Stimulated activated CD4-positive, alpha-beta T cell treated with anti-CD3 and anti-CD28 coated beads, Interleukin-1b, Interleukin-23, amount 100 ng/mL, for 1 hour (primary cell): ENCODE data around the gene USP27X.

Experiments
- DNase-seq, 2 donors: peaks; one replicate each; pipeline ENCODE4 v3.0.0-alpha.2; 2020; ENCODE audit warnings: low read depth in 2 of 2

The USP27X gene

DNA sequence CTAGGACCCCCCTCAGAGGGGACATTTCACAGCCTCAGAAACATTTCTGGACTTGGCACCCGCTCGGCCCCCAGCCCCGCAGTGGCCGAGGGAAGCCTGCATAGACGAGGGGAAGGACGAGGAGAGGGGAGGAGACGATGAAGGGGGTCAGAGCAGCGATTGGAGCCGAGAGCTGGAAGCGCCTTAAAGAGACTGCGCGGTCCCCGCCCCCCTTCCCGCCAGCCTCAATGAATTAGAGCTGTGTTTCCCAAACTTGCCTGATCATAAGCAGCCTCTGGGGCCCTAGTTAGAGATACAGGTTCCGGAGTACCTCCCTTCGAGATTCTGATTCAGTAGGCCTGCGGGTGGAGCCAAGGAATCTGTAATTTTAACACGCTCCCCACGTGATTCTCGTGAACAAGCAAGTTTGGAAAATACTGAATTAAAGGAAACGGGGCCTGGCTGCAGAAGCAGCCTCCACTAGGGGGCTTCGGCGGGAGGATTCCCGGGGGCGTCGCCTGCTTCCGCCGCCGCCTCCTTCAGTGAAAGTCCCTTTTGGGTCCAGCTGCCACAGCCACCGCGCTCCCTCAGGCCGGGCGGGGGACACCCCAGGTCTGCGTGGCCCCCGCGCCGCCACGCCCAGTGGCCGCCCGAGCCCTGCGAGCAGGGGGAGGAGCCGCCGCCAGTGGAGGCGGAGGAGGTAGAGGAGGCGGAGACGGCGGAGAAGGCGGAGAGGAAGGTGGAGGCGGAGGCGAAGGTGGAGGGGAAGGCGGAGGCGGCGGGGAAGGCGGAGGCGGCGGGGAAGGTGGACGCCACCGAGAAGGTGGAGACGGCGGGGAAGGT, at the start of gene USP27X:
Gene USP27X, plus strand, starts transcription at position 651 of the 822 bp plus-strand sequence. CDS start 824 bp downstream, outside the sequence.
- DNase-seq = peak; percentile 40 to 59

DNA sequence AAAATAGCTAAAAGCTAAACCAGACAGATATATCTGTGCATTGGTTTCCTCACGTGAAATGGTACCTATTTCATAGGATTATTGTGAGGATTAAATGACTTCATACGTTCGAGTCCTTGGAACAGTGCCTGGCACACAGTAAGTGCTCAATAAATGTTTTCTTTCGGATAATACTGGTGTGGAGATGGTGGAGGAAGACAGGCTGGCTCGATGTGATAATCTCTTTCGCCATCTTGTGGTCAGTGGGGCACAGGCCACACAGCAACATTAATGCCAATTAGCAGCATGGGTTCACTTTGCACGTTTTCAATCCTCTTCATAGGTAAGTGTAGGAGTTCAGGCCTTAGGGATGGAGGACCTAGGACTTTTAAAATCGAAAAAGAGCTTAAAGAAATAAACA, 40.9 kb upstream of the USP27X start:
- no peak for DNase-seq

DNA sequence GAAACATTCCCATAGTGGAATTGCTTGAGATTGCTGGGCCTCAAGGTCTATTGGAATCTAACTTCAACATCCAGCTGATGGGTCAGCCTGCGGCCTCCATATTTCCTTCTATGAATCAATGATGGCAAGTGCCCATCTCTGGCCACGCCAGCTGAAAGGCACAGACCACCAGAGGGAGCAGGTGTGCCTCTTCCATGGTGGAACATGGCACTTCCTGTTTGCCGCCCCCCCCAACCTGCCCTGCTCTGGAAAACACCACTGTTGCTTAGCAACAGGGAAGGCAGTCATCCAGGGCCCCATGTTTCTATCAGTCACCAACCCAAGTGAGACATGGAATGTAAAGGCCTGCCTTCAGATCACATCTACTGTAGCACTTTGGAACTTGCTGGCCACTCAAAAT, 38.6 kb upstream of the USP27X start:
- peak in 1 of 2 donors; percentile 6 for DNase-seq

DNA sequence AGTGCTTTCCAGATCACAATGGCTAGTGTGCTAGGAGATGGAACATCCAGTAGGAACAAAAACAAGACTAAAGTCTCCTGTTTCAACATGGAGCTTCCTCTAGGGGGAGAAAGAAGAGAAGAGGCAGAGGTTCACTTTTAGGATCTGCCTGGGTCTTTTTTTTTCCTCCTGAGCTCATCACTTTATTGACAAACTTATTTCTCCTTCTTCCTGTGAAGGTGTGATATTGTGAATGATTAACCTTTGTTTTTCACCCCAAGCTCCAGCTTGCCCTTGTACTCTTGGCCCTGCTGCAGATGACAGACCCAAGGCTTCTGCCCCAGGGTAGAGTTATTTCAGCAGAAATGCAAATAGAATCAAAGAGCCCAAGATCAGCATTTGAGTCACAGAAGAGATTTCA, 36.7 kb upstream of the USP27X start:
- DNase-seq = no peak

DNA sequence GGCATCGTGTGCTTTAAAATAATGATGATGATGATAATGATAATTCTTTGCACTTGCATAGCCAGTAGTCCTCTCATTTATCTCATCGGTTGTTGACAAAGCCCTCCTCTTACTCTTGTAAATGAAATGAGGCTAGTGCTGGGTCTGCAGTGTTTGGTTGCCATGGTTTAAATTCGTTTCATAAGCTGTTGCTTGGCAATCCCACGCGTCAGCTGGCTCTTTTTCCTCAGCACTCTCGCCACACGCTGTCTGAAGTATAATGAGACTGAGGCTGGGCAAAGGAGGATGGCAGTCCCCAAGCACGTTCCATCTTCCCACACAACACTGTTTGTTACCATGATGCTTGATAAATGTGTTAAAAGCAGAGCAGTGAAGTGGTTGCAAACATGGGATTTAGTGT, 34.7 kb upstream of the USP27X start:
- DNase-seq = no peak

DNA sequence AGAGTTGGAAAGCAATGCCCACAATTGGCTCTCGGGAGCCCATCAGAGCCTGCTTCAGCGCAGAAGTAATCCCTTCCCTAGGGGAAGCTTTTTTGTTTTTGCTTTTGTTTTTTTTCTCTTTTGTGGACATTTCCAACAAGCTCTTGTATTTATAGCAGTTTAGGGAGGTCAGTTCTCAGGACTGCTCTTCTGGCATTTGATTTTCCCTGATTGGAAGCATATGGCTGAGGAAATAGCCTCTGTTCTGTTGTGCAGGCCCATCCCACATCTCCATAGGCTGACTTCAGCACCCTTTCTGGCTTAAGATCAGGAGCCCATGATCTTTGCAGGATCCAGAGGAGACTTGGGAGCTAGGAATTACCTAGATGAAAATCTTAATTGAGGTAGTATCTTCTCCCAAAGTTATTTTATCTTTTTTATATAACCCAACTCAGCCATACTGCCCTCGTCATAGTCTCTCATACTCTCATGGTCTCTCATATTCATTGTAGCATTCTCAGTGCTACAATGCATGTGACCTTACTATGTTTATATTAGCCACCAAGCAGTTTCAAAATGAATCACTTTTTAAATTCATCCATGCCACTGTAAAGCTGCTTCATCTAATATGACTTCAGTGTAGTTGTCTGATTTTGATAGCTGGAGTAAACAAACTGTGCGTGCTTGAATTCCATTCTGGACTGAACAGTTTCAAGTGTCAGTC, 33.4 kb upstream of the USP27X start:
- DNase-seq = no peak

DNA sequence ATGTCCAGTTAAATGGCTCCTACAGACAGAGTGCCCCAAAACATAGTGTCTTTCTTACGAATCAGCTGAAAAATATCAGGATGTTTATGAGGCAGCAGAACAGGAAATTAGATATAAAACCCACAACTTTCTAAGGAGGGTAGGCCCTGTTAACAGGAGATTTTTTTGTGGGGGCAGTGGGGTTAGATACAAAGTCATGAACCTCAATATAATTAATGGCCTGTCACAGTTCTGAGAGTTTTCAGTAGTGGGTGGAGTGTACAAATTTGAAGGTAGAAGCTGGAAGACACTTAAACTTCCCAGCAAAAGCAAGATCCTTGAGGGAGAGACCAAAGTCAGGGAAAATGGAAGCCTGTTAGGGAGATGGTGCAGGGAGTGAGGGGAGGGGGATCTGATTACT, 32.8 kb upstream of the USP27X start:
- no peak for DNase-seq

DNA sequence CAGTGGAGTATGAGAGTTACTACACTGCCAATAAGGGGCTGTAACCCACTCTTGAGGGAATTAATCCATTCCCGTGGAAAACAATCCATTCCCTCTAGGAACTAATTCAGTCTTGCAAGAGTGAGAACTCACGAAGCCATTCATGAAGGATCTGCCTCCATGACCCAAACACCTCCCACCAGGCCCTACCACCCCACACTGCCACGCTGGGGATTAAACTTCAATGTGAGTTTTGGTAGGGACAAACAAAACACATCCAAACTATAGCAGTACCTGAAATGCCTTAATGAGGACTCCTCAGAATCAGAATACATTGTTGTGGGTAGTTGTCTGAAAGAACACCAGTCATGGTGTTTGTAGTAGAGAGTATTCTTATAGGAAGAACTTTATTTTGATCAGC, 31.0 kb upstream of the USP27X start:
- DNase-seq = no peak

DNA sequence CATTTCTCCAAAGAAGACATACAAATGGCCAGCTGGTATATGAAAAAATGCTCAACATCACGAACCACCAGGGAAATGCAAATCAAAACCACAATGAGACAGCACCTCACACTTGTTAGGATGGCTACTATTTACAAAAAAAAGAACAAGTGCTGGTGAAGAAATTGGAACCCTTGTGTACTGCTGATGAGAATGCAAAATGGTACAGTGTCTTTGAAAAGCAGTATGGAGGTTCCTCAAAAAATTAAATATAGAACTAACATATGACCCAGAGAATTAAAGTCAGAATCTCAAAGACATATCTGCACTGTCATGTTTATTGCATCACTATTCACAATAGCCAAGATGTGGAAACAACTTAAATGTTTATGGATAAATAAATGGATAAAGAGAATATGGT, 29.3 kb upstream of the USP27X start:
- DNase-seq = no peak

DNA sequence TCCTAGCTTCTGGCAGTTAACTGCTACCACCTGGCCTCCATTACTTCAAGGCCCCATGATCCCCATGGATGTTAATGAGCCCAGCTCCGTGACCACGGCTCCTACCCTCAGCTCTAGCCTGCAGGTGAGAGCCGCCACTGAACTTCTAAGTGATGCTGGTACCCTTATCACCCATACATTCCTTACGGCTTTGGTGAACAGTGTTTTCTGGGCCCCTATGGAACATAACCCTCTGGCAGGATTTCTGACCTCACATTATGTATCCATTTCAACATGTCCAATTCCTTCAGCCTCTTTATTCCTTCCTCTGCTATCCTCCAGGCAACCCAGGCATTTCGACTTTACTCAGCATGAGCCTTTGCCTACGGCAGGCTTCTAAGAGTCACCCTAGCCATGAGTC, 25.6 kb upstream of the USP27X start:
- no peak for DNase-seq

DNA sequence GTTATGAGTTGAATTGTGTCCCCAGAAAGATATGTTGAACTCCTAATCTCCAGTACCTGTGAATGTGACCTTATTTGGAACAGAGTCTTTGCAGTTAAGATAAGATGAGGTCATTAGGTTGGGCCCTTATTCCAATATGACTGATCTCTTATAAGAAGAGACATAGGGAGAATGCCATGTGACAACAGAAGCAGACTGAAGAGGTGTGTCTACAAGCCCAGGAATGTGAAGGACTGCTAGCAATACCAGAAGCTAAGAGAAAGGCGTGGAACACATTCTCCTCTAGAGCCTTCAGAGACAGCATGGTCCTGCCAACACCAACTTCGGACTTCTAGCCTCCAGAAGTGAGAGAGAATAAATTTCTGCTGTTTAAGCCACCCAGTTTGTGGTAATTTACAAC, 22.5 kb upstream of the USP27X start:
- no peak for DNase-seq

DNA sequence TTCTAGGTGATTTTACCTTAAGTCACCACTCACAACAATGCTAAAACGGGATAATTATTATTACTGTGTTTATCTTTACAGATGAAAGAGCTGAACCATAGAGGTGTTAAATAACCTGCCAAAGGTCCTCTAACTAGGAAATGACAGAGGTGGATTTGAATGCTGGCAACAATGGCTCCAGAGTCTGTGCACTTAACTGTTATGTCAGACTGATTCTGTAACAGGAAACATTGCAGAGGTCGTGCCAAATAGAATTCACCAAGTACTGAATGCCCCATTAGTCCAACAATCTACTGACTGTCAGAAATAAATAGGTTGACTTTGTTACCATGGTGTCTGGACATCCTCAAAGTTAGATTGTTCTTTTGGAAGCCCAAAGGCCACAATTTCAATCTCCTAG, 20.9 kb upstream of the USP27X start:
- DNase-seq = no peak

DNA sequence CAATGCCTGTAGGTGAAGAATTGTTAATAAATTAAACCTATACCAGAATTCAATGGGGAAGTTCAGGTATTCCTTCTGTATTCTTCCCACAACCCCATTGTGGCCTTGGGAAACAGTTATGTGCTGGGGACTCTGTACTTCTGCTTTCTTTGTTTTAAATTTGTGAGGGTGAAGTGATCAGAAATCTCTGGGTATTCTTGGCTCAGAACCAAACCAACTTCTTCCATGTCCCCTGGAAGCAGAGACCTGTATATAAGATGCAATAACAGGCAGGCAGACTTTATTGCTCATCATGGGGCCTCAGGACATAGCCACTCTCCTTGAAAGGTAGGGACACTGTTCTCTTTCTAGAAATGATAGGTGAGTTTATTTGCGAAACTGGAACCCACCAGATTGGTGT, 19.8 kb upstream of the USP27X start:
- DNase-seq = no peak

DNA sequence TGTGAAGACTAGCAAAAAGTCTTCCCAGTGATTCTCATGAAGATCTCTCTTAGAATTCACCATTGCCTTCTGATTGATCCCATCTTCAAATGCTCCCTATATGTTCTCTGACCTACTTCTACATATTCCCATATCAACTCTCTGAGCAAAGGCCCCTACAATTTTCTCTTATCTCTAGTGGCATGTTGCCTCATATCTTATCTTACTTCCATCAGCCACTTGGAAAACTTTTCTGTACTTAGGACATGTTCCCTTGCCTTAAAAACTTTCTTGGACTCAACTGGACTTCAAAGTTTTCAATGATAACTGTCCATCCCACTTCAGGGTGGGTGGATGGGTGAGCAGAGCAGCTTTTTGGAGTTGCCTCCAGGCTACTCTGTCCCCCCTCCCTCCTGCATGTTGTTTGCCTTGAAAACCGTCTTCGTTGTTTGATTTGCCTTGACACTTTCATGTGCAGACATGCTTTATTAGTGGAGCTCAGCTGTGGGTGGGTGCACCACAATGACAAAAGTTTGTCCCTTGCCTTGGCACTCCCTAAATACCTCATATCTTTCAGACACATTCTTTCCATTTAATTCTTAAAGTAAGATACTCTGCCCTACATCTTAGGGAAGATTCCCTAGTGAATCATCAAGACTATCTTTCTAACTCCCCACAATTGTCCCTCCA, 18.3 kb upstream of the USP27X start:
- DNase-seq = no peak

DNA sequence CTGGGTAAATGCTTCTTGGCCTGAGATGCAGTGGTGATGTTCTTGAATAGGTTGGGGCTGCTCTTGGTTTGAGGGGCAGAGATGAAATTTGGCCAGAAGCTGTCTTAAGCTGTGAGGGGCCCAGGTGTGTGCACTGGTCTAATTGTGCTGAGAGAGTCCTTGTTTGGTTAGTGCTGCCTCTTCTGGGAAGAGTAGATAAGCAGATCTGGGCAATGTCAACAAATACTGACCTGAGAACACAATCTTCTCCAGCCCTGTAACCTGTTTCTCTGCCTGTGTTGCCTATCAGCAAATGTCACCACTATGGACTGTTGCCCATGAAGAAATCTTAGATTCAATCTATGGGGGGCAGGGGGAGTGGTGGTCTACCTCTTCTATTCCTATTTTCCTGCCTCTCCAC, 17.2 kb upstream of the USP27X start:
- DNase-seq = no peak

DNA sequence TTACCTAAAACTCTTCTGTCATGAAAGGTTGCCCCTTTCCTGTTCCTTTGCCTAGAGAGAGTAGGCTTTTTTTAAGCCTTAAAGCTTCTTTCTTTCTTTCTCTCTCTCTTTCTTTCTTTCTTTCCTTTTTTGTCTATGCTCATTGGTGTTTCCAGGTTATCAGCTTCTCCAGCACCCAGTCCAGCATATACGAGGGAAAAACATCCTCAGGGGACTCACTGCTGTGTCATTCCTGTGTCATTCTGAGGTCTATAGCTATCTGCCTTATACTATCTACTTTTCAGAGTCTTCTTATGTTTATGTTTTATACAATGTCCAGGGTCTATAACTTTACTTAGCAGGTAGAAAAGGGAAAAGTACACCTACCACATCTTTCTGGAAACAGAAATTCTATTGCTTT, 10.5 kb upstream of the USP27X start:
- DNase-seq = no peak

DNA sequence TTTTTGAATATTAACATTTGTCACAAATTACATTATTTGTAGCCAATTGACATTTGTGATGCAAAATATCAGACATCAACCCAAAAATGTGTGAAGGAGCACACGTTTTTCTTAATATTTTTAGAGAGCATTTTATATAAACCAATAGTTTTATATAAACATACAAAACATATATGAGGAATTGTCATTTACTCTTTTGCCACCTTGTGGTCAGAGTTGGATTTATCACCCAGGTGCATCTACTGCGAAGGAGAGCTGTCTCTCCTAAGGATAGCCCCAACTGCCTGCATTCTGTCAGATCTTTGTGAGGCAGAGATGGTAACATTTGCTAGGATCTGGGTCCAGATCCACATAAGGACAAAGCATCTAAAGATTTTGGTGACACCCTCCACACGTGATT, 2.5 kb upstream of the USP27X start:
- DNase-seq = no peak

DNA sequence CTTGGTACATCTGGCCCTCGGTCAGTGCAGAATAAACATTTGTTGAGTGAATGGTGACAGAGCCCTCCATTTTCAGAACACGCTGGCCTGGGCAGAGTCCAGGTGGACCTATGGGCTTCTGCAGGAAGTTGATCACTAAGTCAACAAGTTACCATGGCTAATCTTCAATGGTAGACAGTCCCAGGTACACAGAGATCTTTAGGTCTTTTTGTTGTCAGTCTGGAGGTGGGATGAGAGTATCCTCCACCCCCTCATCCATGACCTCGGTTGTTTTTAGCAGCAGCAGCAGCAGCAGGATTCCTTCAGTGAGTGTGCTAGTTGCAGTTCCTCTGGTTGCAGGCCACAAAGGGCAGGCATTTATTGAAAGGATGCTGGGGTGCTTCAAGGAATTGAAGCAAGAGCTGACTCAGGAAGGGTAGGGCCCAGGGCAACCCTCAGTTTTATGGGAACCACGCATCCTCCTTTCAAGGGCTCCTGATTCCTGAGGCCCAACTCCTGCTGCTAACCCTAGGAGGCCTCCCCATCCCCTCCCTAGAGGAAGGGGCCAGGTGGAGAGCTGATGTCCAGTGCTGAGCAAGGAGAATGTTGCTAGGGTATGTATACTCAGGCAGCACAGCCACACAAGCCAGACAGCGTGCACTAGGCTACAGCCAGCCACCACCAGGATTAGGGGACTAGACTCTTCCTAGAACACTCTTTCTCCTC, 1.7 kb upstream of the USP27X start:
- DNase-seq = no peak

DNA sequence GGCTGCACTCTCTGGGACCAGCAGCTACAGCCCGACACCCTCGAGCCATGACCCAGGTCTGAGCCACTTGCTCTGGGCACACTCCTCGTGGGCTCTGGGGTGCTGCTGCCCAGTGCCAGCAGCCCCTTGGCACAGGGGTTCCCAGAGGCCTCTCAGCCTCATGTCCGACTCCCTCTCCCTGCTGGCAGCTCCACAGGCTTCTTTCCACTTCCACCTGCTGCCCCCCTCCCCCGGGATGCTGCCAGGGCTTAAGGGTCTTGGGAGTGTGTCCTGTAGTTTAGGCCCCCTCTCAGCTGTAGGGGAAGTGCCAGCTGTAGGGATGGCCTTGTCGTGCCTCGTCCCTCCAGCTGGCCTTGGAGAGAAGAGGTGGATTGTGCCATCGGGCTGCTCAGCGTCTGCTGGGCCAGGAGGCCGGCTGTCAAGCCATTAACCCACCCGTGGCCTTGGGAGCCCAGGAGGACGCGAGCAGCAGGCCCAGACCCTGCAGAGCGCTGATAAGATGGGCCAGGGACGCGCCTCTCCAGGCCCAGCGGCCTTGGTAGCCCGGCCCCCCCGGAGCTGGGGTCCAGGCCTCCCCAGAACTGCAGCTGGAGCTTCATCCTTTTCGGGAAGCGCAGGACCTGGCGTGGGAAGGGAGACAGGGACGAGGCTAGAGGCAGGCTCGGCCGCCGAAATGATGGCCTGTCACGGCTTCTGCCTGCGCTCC, 1.0 kb upstream of the USP27X start:
- no peak for DNase-seq

DNA sequence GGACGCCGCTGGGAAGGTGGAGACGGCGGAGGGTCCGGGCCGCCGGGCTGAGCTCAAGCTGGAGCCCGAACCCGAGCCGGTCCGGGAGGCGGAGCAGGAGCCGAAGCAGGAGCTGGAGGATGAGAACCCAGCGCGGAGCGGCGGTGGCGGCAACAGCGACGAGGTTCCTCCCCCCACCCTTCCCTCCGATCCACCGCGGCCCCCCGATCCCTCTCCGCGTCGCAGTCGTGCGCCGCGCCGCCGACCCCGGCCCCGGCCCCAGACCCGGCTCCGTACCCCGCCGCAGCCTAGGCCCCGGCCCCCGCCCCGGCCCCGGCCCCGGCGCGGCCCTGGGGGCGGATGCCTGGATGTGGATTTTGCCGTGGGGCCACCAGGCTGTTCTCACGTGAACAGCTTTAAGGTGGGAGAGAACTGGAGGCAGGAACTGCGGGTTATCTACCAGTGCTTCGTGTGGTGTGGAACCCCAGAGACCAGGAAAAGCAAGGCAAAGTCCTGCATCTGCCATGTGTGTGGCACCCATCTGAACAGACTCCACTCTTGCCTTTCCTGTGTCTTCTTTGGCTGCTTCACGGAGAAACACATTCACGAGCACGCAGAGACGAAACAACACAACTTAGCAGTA, 483 bp downstream of the USP27X start:
- no peak for DNase-seq

DNA sequence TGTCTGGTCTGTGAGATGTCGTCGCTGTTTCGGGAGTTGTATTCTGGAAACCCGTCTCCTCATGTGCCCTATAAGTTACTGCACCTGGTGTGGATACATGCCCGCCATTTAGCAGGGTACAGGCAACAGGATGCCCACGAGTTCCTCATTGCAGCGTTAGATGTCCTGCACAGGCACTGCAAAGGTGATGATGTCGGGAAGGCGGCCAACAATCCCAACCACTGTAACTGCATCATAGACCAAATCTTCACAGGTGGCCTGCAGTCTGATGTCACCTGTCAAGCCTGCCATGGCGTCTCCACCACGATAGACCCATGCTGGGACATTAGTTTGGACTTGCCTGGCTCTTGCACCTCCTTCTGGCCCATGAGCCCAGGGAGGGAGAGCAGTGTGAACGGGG, 1.4 kb downstream of the USP27X start:
- no peak for DNase-seq
